Inferior parietal cortex (tissue), 1 donor: ENCODE data around the gene OAS1.
A peak's percentile ranks its signal among the peaks of the same experiment; 100 is the strongest.
"Not testable (repeated sequence)": the region's sequence is repeated elsewhere in the genome, so short reads cannot be mapped to it uniquely, and the experiment has no call there.

Experiments
- DNase-seq: peaks from one replicate; pipeline ENCODE4 v3.0.0-alpha.2; 2016; ENCODE audit errors: extremely low spot score

The OAS1 gene

DNA sequence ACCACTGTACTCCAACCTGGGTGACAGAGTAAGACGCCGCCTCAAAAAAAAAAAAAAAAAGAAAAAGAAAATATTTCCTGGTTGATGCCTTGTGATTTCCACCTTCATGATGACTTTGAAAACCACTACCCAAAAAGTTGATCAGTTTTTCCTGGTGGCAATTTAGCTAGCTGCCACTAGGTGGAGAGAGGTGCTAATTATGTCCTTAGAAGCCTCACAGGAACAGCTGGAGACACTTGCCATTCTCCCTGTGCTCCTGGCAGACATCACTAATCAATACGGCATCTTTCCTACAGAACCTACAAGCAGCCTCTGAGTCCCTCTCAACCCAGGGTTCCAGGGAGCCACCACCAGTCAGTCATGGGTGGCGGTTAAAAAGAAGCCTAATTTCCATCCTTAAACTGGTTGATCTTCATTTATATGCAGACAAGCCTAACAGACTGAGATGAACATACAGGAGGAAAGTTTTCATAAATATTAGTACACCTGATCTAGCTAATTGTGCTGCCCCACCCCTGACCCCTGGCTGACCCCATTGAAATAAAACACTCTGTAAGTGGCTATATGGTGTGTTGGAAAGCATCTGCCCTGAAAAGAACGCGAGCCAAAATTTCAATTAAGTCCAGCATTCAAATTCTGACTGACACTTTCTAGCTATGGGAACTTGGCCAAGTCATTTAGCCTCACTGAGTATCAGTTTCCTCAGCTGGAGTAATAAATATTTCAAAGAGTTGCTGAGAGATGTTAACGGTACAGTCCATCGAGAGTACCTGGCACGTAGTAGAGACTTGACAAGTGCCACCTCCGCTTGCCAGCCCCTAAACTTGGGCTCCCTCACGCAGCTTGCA is 6.2 kb upstream of the OAS1 start:
- DNase-seq = peak; percentile 41

- DNase-seq = no peak
Observed at GRCh38 chr12:112901271-112901670, 5.5 kb upstream of the OAS1 start.

- DNase-seq = no peak
Observed at GRCh38 chr12:112904571-112904970, 2.2 kb upstream of the OAS1 start.

DNA sequence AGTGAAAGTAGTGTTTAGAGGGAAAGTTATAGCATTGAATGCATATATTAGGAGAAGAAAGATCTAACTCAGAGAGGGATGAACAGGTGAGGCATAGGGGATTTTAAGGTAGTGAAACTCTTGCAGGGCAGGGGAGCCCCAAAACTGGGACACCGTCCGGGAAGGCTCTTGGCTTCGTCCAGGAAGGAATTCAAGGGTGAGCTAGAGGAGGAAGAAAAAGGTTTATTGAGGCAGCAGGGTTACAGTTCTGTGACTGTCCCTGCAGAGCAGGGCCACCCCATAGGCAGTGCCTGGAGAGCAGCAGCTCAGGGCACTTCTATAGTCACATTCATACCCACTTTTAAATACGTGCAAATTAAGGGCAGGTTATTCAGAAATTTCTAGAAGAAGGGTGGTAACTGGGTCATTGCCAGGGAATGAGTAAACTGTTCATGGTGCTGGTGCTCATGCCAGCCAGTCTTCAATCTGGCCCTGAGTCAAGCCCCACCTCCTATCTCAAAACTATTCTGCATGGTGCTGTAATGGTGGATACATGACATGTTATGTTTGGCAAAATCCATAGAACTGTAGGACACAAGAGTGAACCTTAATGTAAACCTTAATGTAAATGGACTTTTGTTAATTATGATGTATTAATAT is 1.2 kb upstream of the OAS1 start:
- no peak for DNase-seq

DNA sequence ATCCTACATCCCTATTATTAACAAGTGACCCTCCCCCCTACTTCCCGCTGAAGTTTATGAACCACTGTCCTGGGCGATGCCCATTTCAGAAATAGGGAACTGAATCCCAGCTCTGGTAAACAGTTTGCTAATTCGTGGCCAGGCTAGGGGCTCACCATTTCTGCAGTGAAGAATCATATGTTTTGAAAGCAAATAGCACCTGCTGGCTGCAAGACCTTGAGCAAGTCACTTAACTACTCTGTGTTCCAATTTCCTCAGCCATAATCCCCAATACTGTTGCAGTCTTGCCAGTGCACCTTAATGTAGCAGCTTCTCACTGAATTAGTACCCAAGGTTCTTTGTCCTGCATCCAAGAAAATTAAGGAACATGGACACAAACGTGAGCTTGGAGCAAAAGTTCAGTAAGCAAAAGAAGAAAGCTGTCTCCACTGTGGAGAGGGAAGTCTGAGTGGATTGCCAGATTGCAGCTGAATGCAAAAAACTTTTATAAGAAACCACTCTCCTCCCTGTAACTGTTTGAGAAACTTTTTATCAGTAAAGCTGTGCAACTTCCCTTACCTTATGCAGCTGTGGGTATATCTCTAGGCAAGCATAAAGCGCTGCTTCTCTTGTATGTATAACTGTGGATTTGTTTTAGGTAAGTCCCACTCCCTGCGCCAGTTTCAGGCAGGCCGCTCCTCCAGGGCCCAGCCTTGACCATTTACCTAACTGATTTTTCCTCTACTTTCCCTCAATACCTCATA is 824 bp downstream of the OAS1 start:
- DNase-seq = no peak

DNA sequence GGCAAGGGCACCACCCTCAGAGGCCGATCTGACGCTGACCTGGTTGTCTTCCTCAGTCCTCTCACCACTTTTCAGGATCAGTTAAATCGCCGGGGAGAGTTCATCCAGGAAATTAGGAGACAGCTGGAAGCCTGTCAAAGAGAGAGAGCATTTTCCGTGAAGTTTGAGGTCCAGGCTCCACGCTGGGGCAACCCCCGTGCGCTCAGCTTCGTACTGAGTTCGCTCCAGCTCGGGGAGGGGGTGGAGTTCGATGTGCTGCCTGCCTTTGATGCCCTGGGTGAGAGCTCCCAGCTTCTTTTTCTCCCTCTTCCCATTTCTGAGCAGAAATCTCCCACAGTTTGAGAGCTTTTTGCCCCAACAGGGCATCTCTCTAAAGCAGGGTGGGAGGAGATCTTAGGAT is 1.8 kb downstream of the OAS1 start:
- no peak for DNase-seq

- DNase-seq = no peak
Observed at GRCh38 chr12:112909693-112910092, 2.9 kb downstream of the OAS1 start.

GRCh38 chr12:112913038-112913688 is 6.4 kb downstream of the OAS1 start:
- no peak for DNase-seq

DNA sequence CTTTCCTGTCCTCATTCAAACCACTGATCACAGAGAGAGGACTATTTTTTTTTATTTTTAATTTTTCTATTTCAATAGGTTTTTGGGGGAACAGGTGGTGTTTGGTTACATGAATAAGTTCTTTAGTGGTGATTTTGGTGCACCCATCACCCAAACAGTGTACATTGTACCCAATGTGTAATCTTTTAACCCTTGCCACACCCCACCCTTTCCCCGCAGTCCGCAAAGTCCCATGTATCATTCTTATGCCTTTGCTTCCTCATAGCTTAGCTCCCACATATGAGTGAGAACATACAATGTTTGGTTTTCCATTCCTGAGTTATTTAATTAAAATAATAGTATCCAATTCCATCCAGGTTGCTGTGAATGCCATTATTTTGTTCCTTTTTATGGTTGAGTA is 7.1 kb downstream of the OAS1 start:
- DNase-seq = not testable (repeated sequence)

GRCh38 chr12:112916270-112916669 is 9.5 kb downstream of the OAS1 start:
- no peak for DNase-seq

- DNase-seq = no peak
Observed at GRCh38 chr12:112919121-112919520, 12.4 kb downstream of the OAS1 start.

- no peak for DNase-seq
Observed at GRCh38 chr12:112924986-112925385, 18.2 kb downstream of the OAS1 start.

GRCh38 chr12:112926416-112927033 is 19.8 kb downstream of the OAS1 start:
- not testable (repeated sequence) for DNase-seq

DNA sequence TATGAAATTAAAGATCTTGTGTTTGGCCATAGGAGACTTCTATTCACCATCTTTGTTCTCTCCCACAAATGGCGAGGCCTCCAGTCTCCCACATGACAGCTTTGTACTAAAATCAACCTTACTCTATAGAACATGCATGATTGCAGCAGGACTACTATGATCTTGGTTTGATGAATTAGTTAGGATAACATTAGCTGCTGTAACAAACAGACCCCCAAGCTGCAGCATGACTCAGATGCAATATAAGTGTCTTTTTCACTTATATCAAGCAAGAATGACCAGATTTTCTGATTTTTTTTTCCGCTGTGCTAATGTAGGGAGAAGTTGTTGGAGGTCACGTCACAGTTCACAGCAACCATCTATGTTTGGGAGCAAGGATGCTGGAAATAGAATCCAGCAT is 20.7 kb downstream of the OAS1 start:
- no peak for DNase-seq

DNA sequence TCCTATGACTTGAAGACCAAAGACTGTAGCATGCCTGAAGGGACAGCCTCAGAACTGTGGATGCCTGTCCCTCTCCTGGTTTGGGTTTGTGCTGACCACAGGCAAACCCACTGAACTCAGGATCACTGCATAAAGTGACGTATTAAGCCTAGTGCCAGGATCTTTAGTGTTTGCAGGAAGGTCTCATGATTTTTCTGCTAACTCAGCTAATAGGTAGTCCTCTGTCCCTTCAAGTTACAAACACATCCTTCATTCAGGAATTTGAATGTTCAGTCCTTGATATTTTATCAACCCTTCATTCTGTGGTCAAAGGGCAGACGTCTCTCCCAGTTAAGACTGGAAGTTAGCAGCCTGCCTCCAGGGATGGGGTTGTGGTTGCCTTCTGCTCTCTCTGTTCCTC is 21.2 kb downstream of the OAS1 start:
- no peak for DNase-seq

DNA sequence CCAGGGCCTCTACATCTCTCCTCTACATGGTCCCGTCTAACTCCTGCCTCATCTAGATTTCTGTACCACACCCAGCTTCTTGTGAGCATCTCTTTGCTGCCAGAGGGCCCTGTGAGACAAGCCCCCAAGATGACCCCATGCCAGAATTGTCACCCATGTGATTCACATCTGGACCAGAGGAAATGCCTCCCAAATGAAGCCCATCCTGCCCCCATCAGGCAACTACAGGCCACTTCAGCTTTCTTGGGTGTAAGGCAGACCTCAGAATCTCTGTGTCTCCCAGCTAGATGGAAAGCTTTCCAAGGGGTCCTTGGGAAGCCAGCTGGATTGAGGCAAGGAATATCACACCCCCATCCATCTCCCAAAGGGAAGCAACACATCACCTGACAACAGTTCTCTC is 22.2 kb downstream of the OAS1 start:
- no peak for DNase-seq

DNA sequence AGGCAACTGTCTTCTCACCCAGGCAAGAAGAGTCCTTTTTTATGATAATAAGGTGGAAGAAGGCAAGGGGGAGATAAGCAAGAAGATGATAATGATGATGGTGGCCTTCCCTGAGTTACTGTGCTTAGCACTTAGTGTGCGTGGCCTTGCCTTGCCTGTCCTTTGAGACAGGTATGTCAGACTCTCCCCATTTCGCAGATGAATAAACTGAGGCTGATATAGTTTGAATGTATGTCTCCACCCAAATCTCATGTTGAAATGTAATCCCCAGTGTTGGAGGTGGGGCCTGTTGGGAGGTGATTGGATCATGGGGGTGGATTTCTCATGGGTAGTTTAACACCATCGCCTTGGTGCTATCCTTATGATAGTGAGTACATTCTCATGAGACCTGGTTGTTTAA is 23.0 kb downstream of the OAS1 start:
- DNase-seq = no peak

GRCh38 chr12:112930350-112930749 is 23.6 kb downstream of the OAS1 start:
- DNase-seq = no peak

GRCh38 chr12:112932485-112933128 is 25.8 kb downstream of the OAS1 start:
- no peak for DNase-seq

GRCh38 chr12:112933129-112933505 is 26.4 kb downstream of the OAS1 start:
- no peak for DNase-seq

GRCh38 chr12:112936264-112936663 is 29.5 kb downstream of the OAS1 start:
- DNase-seq = no peak
